IMR-90 (cell line): Measurements from ENCODE around the gene TJAP1. TPM values are rescaled to one million over a fixed set of nuclear protein-coding genes. Genes with fewer than 3 reads are reported as not detected.

ENCODE experiments used
- ATAC-seq: fragments of 200-7000 bp; cut with Tn5 transposase; 2 replicates; pipeline ENCODE4 v1.9.1; 2020; ENCODE audit warnings: low read depth, mild to moderate bottlenecking, moderate library complexity
- BruUV-seq: library from RNA; stranded (reverse); fragments of 400-500 nt; replicated peaks from 2 replicates; lab custom pipeline; 2021; lab: Mats Ljungman, UMichigan
- CTCF ChIA-PET: fragments of 300-600 bp; formaldehyde crosslinking; extraction: SDS; loops from one replicate; lab custom pipeline; 2021; ENCODE audit warnings: antibody characterized with exemption; lab: Yijun Ruan, JAX
- POLR2A ChIA-PET: fragments of 300-600 bp; sonication (Branson Sonifier 250); formaldehyde crosslinking; loops from one replicate; lab custom pipeline; 2022; ENCODE audit warnings: antibody characterized with exemption; ENCODE audit not compliant: unreplicated experiment; lab: Charles Lee
- DNase-seq: peaks from one replicate; pipeline ENCODE4 v3.0.0; 2013
- H2AFZ ChIP-seq: replicated peaks from 2 replicates; pipeline ENCODE3; 2013; ENCODE audit warnings: low read length, mild to moderate bottlenecking; ENCODE audit not compliant: poor library complexity
- H2AK5ac ChIP-seq: 2 replicates; pipeline ENCODE4 v1.6.1; 2013; ENCODE audit warnings: low read depth, low read length, inconsistent platforms
- H2AK9ac ChIP-seq: replicated peaks from 2 replicates; pipeline ENCODE3; 2013; ENCODE audit warnings: mild to moderate bottlenecking, low read depth, low read length, moderate library complexity; ENCODE audit not compliant: poor library complexity
- H2BK120ac ChIP-seq: 2 replicates; pipeline ENCODE4 v1.6.1; 2013; ENCODE audit warnings: low read depth, low read length, inconsistent platforms
- H2BK15ac ChIP-seq: 3 replicates; pipeline ENCODE4 v1.6.1; 2013; ENCODE audit warnings: low read depth, low read length, inconsistent platforms
- H2BK20ac ChIP-seq: 2 replicates; pipeline ENCODE4 v1.6.1; 2013; ENCODE audit warnings: low read depth, mild to moderate bottlenecking, inconsistent platforms, low read length, moderate library complexity
- H2BK5ac ChIP-seq: 2 replicates; pipeline ENCODE4 v1.6.1; 2013; ENCODE audit warnings: mild to moderate bottlenecking, low read depth, low read length, inconsistent platforms; ENCODE audit not compliant: poor library complexity, severe bottlenecking
- H3K14ac ChIP-seq: replicated peaks from 2 replicates; pipeline ENCODE4 v1.6.1; 2013; ENCODE audit warnings: low read depth, low read length, inconsistent platforms
- H3K18ac ChIP-seq: 2 replicates; pipeline ENCODE4 v1.6.1; 2013; ENCODE audit warnings: low read depth, low read length, control low read depth
- H3K23ac ChIP-seq: 2 replicates; pipeline ENCODE4 v1.6.1; 2013; ENCODE audit warnings: low read depth, low read length, inconsistent platforms
- H3K27ac ChIP-seq: 2 replicates; pipeline ENCODE4 v1.5.1; 2013; ENCODE audit warnings: mild to moderate bottlenecking, control low read depth, low read length; ENCODE audit not compliant: insufficient read depth
- H3K27me3 ChIP-seq: 2 replicates; pipeline ENCODE4 v1.6.1; 2013; ENCODE audit warnings: low read length; ENCODE audit not compliant: control insufficient read depth, insufficient read depth
- H3K36me3 ChIP-seq: 2 replicates; pipeline ENCODE4 v1.6.1; 2013; ENCODE audit warnings: low read length, mixed read lengths; ENCODE audit not compliant: control insufficient read depth, insufficient read depth
- H3K4ac ChIP-seq: 2 replicates; pipeline ENCODE4 v1.6.1; 2013; ENCODE audit warnings: low read depth, low read length, inconsistent platforms
- H3K4me1 ChIP-seq: 2 replicates; pipeline ENCODE4 v1.6.1; 2013; ENCODE audit warnings: low read length, mixed read lengths; ENCODE audit not compliant: control insufficient read depth, insufficient read depth
- H3K4me2 ChIP-seq: 2 replicates; pipeline ENCODE4 v1.6.1; 2013; ENCODE audit warnings: low read depth, mild to moderate bottlenecking, control low read depth, low read length, moderate library complexity
- H3K4me3 ChIP-seq: 2 replicates; pipeline ENCODE4 v1.5.1; 2013; ENCODE audit warnings: low read depth, mild to moderate bottlenecking, control low read depth, low read length, moderate library complexity; ENCODE audit not compliant: insufficient read depth
- H3K56ac ChIP-seq: 2 replicates; pipeline ENCODE4 v1.6.1; 2013; ENCODE audit warnings: low read length, inconsistent platforms; ENCODE audit not compliant: insufficient read depth; ENCODE audit errors: extremely low read depth
- H3K79me1 ChIP-seq, 2 experiments: 2 replicates each; pipeline ENCODE4 v1.6.1; 2013; ENCODE audit warnings: low read length in 2 of 2, inconsistent platforms in 1 of 2, low read depth in 1 of 2
- H3K9ac ChIP-seq: 2 replicates; pipeline ENCODE4 v1.6.1; 2013; ENCODE audit warnings: low read depth, low read length, control low read depth
- H3K9me1 ChIP-seq: 2 replicates; pipeline ENCODE4 v1.6.1; 2013; ENCODE audit warnings: low read length, inconsistent platforms; ENCODE audit not compliant: insufficient read depth
- H3K9me3 ChIP-seq: 2 replicates; pipeline ENCODE4 v1.6.1; 2013; ENCODE audit warnings: low read length; ENCODE audit not compliant: control insufficient read depth, insufficient read depth
- H4K20me1 ChIP-seq: 2 replicates; pipeline ENCODE4 v1.6.1; 2013; ENCODE audit warnings: low read length, inconsistent platforms; ENCODE audit not compliant: insufficient read depth
- H4K5ac ChIP-seq: 2 replicates; pipeline ENCODE4 v1.6.1; 2013; ENCODE audit warnings: mild to moderate bottlenecking, low read depth, low read length, control low read depth
- H4K8ac ChIP-seq, 2 experiments: 2 replicates each; pipeline ENCODE4 v1.6.1; 2013; ENCODE audit warnings: low read depth in 2 of 2, low read length in 2 of 2, control low read depth in 1 of 2, inconsistent platforms in 1 of 2
- H4K91ac ChIP-seq: 2 replicates; pipeline ENCODE4 v1.6.1; 2013; ENCODE audit warnings: low read depth, low read length, inconsistent platforms; ENCODE audit not compliant: insufficient read depth
- BHLHE40 ChIP-seq: fragments of 150-350 bp; IDR thresholded peaks from 2 replicates; pipeline ENCODE4 v1.6.1; 2016; ENCODE audit warnings: mild to moderate bottlenecking, low read depth, low read length
- CEBPB ChIP-seq: IDR thresholded peaks from 2 replicates; pipeline ENCODE4 v1.6.1; 2012; ENCODE audit warnings: low read depth, low read length, improper control_type of control experiment
- CTCF ChIP-seq: conservative IDR thresholded peaks from 2 replicates; pipeline ENCODE4 v1.5.1; 2012; ENCODE audit warnings: mild to moderate bottlenecking, low read depth, low read length, improper control_type of control experiment
- ELK1 ChIP-seq: fragments of 150-350 bp; IDR thresholded peaks from 2 replicates; pipeline ENCODE4 v1.6.1; 2016; ENCODE audit warnings: low read depth, mild to moderate bottlenecking, low read length, moderate library complexity, borderline replicate concordance
- MAZ ChIP-seq: IDR thresholded peaks from 2 replicates; pipeline ENCODE4 v1.6.1; 2012; ENCODE audit warnings: low read depth, mild to moderate bottlenecking, low read length, improper control_type of control experiment, moderate library complexity, borderline replicate concordance
- MXI1 ChIP-seq: IDR thresholded peaks from 2 replicates; pipeline ENCODE4 v1.6.1; 2012; ENCODE audit warnings: low read depth, mild to moderate bottlenecking, low read length, moderate library complexity, borderline replicate concordance
- NFE2L2 ChIP-seq: fragments of 150-350 bp; IDR thresholded peaks from 2 replicates; pipeline ENCODE4 v1.6.1; 2016; ENCODE audit warnings: low read depth, mild to moderate bottlenecking, low read length
- RAD21 ChIP-seq: IDR thresholded peaks from 2 replicates; pipeline ENCODE4 v1.6.1; 2012; ENCODE audit warnings: low read length, improper control_type of control experiment
- RCOR1 ChIP-seq: IDR thresholded peaks from 2 replicates; pipeline ENCODE4 v1.6.1; 2012; ENCODE audit warnings: mild to moderate bottlenecking, low read length, improper control_type of control experiment; ENCODE audit not compliant: insufficient replicate concordance
- SMC3 ChIP-seq: fragments of 150-350 bp; IDR thresholded peaks from 2 replicates; pipeline ENCODE4 v1.6.1; 2016; ENCODE audit warnings: low read depth, mild to moderate bottlenecking, antibody characterized with exemption, low read length, moderate library complexity
- WGBS, 2 experiments: methylation state at CpG; one replicate each; pipeline versions ENCODE4 v1.1.5 to v1.1.7; 2013; ENCODE audit warnings: missing lambda C conversion rate in 2 of 2; ENCODE audit not compliant: insufficient read length in 1 of 2; ENCODE audit errors: extremely low coverage in 2 of 2; 5-methylcytosine and 5-hydroxymethylcytosine counted together
- dilution Hi-C: fragments of 300-500 bp; cut with HindIII; formaldehyde crosslinking; loops from one replicate; pipeline ENCODE4 v1.14.3; 2018; ENCODE audit warnings: low sequenced_read_pairs; ENCODE audit not compliant: unreplicated experiment
- in situ Hi-C: fragments of 300-500 bp; cut with MboI; formaldehyde crosslinking; loops from 3 replicates; pipeline ENCODE4 v1.14.3; 2019; ENCODE audit warnings: low sequenced_read_pairs, inconsistent platforms, mixed read lengths
- intact Hi-C: fragments of 100-400 bp; cut with micrococcal nuclease; formaldehyde crosslinking; loops from 2 replicates; pipeline ENCODE4 v1.10.0; 2022
- polyA plus RNA-seq, 3 experiments: library from polyadenylated mRNA; depleted of rRNA; stranded (reverse); fragments of >200 nt; gene quantifications; 2 replicates each; pipeline ENCODE4 v1.2.3, GENCODE V29; 2012; ENCODE audit warnings: low replicate concordance in 1 of 3
- total RNA-seq: library from RNA; depleted of rRNA; stranded (reverse); fragments of >200 nt; gene quantifications from 2 replicates; pipeline ENCODE4 v1.2.3, GENCODE V29; 2012

Gene TJAP1
- total and polyA plus RNA-seq, 2 of the 4 experiments (the other 2 are of a cell fraction) = 12.2 to 34.2 TPM

- intact Hi-C loops = no loop called here
- CTCF ChIA-PET = no interaction called here
- no TSS peak for BruUV-seq
These were observed 9.6 kb upstream of the TJAP1 start for GRCh38 chr6:43467752-43468151.

More at GRCh38 chr6:43467752-43468151, 9.6 kb upstream of the TJAP1 start:
- H3K4ac ChIP-seq = no peak overlapping the region
- H4K20me1 ChIP-seq = no peaks in the 10 kb centered on the region
- H2BK15ac ChIP-seq = no peak overlapping the region
- POLR2A ChIA-PET = no interaction called here
- no peak overlapping the region for H3K4me2 ChIP-seq
- H3K9ac ChIP-seq = no peak overlapping the region
- H3K9me1 ChIP-seq = no peaks in the 10 kb centered on the region
- dilution Hi-C loops = no loop called here
- H3K27ac ChIP-seq = no peak overlapping the region
- in situ Hi-C loops = no loop called here
- no peak overlapping the region for H3K18ac ChIP-seq
- H3K56ac ChIP-seq = no peak overlapping the region
- no peak for DNase-seq
- H3K14ac ChIP-seq = no peak overlapping the region
- ATAC-seq = no peak
- no peak overlapping the region for H2AK5ac ChIP-seq
- no peak overlapping the region for H2BK5ac ChIP-seq
- no peak overlapping the region for H2AK9ac ChIP-seq
- no peak overlapping the region for H4K5ac ChIP-seq
- H3K4me3 ChIP-seq = no peak overlapping the region
- H3K27me3 ChIP-seq = peaks cover 25% of the 10 kb centered on the region
- no peaks in the 10 kb centered on the region for H3K36me3 ChIP-seq
- no peak overlapping the region for H4K8ac ChIP-seq
- no peaks in the 10 kb centered on the region for H3K4me1 ChIP-seq
- TF ChIP-seq SMC3 (no peak), RCOR1 (no peak), BHLHE40 (no peak), RAD21 (no peak), MAZ (no peak), MXI1 (no peak), ELK1 (no peak), CTCF (no peak), NFE2L2 (no peak), CEBPB (no peak)
- H2AFZ ChIP-seq = no peak overlapping the region
- H3K9me3 ChIP-seq = no peaks in the 10 kb centered on the region
- H3K23ac ChIP-seq = peak overlapping the region; percentile 61; the same call in 1 of the 2 replicates
- H2BK20ac ChIP-seq = no peak overlapping the region
- no peak overlapping the region for H4K91ac ChIP-seq
- WGBS, 2 experiments = 67% methylated on average over 1 of the region's 4 CpGs; no CpG with 5 or more reads in 1 of the 2 experiments
- no peaks in the 10 kb centered on the region for H3K79me1 ChIP-seq
- no peak overlapping the region for H2BK120ac ChIP-seq
